ENCODE data around the gene CHST15.

DNA sequence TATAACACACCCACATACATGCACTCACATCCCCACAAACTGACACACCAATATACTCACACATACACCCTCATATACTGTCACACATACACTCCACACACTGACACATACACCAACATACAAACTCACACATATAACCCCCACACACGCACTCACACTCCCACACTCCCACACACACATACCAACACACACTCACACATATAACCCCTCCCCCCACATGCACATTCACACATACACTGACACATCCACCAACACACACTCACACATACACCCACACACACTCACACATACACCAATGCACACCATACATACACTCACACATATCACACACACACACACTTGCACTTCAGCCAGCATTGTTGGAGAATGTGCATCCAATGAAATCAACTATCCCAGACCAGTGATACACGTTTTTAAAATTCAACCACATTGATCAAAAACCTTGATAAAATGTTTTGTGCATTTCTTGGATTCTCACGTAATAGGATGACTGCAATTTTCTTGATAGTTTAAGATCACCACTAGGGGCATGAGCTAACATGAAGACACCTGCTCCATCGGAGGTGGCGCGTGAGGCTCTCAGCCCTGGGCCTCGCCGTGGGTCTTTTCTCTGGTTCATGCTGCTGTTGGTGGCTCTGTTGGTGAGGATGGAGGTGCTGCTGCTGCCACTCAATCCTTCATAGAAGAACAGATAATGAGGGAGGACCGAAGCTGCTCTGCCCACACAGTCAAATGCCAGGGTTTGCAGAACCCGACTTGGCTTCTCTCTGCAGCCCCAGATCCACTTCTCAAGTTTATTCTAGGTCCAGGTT is 32.1 kb upstream of the CHST15 start:
- TF ChIP-seq, protein P1, sequence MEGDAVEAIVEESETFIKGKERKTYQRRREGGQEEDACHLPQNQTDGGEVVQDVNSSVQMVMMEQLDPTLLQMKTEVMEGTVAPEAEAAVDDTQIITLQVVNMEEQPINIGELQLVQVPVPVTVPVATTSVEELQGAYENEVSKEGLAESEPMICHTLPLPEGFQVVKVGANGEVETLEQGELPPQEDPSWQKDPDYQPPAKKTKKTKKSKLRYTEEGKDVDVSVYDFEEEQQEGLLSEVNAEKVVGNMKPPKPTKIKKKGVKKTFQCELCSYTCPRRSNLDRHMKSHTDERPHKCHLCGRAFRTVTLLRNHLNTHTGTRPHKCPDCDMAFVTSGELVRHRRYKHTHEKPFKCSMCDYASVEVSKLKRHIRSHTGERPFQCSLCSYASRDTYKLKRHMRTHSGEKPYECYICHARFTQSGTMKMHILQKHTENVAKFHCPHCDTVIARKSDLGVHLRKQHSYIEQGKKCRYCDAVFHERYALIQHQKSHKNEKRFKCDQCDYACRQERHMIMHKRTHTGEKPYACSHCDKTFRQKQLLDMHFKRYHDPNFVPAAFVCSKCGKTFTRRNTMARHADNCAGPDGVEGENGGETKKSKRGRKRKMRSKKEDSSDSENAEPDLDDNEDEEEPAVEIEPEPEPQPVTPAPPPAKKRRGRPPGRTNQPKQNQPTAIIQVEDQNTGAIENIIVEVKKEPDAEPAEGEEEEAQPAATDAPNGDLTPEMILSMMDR (IDR thresholded peaks at IDR 0.05; ENCODE audit: borderline replicate concordance, extremely low read depth, low read length, poor library complexity, severe bottlenecking), result peak; percentile 69
- TF ChIP-seq EZH2 (IDR thresholded peaks at IDR 0.05; ENCODE audit: borderline replicate concordance, low read depth, low read length, severe bottlenecking), result no peak
